IMR-90 (cell line): Measurements from ENCODE around the gene ADCYAP1R1. TPM values are rescaled to one million over a fixed set of nuclear protein-coding genes. Genes with fewer than 3 reads are reported as not detected.
A peak's percentile ranks its signal among the peaks of the same experiment; 100 is the strongest.

ENCODE experiments used
- ATAC-seq: fragments of 200-7000 bp; cut with Tn5 transposase; 2 replicates; pipeline ENCODE4 v1.9.1; 2020; ENCODE audit warnings: low read depth, mild to moderate bottlenecking, moderate library complexity
- BruUV-seq: library from RNA; stranded (reverse); fragments of 400-500 nt; replicated peaks from 2 replicates; lab custom pipeline; 2021; lab: Mats Ljungman, UMichigan
- CTCF ChIA-PET: fragments of 300-600 bp; formaldehyde crosslinking; extraction: SDS; loops from one replicate; lab custom pipeline; 2021; ENCODE audit warnings: antibody characterized with exemption; lab: Yijun Ruan, JAX
- POLR2A ChIA-PET: fragments of 300-600 bp; sonication (Branson Sonifier 250); formaldehyde crosslinking; loops from one replicate; lab custom pipeline; 2022; ENCODE audit warnings: antibody characterized with exemption; ENCODE audit not compliant: unreplicated experiment; lab: Charles Lee
- DNase-seq: peaks from one replicate; pipeline ENCODE4 v3.0.0; 2013
- H2AFZ ChIP-seq: replicated peaks from 2 replicates; pipeline ENCODE3; 2013; ENCODE audit warnings: low read length, mild to moderate bottlenecking; ENCODE audit not compliant: poor library complexity
- H2AK5ac ChIP-seq: 2 replicates; pipeline ENCODE4 v1.6.1; 2013; ENCODE audit warnings: low read depth, low read length, inconsistent platforms
- H2AK9ac ChIP-seq: replicated peaks from 2 replicates; pipeline ENCODE3; 2013; ENCODE audit warnings: mild to moderate bottlenecking, low read depth, low read length, moderate library complexity; ENCODE audit not compliant: poor library complexity
- H2BK120ac ChIP-seq: 2 replicates; pipeline ENCODE4 v1.6.1; 2013; ENCODE audit warnings: low read depth, low read length, inconsistent platforms
- H2BK15ac ChIP-seq: 3 replicates; pipeline ENCODE4 v1.6.1; 2013; ENCODE audit warnings: low read depth, low read length, inconsistent platforms
- H2BK20ac ChIP-seq: 2 replicates; pipeline ENCODE4 v1.6.1; 2013; ENCODE audit warnings: low read depth, mild to moderate bottlenecking, inconsistent platforms, low read length, moderate library complexity
- H2BK5ac ChIP-seq: 2 replicates; pipeline ENCODE4 v1.6.1; 2013; ENCODE audit warnings: mild to moderate bottlenecking, low read depth, low read length, inconsistent platforms; ENCODE audit not compliant: poor library complexity, severe bottlenecking
- H3K14ac ChIP-seq: replicated peaks from 2 replicates; pipeline ENCODE4 v1.6.1; 2013; ENCODE audit warnings: low read depth, low read length, inconsistent platforms
- H3K18ac ChIP-seq: 2 replicates; pipeline ENCODE4 v1.6.1; 2013; ENCODE audit warnings: low read depth, low read length, control low read depth
- H3K23ac ChIP-seq: 2 replicates; pipeline ENCODE4 v1.6.1; 2013; ENCODE audit warnings: low read depth, low read length, inconsistent platforms
- H3K27ac ChIP-seq: 2 replicates; pipeline ENCODE4 v1.5.1; 2013; ENCODE audit warnings: mild to moderate bottlenecking, control low read depth, low read length; ENCODE audit not compliant: insufficient read depth
- H3K27me3 ChIP-seq: 2 replicates; pipeline ENCODE4 v1.6.1; 2013; ENCODE audit warnings: low read length; ENCODE audit not compliant: control insufficient read depth, insufficient read depth
- H3K36me3 ChIP-seq: 2 replicates; pipeline ENCODE4 v1.6.1; 2013; ENCODE audit warnings: low read length, mixed read lengths; ENCODE audit not compliant: control insufficient read depth, insufficient read depth
- H3K4ac ChIP-seq: 2 replicates; pipeline ENCODE4 v1.6.1; 2013; ENCODE audit warnings: low read depth, low read length, inconsistent platforms
- H3K4me1 ChIP-seq: 2 replicates; pipeline ENCODE4 v1.6.1; 2013; ENCODE audit warnings: low read length, mixed read lengths; ENCODE audit not compliant: control insufficient read depth, insufficient read depth
- H3K4me2 ChIP-seq: 2 replicates; pipeline ENCODE4 v1.6.1; 2013; ENCODE audit warnings: low read depth, mild to moderate bottlenecking, control low read depth, low read length, moderate library complexity
- H3K4me3 ChIP-seq: 2 replicates; pipeline ENCODE4 v1.5.1; 2013; ENCODE audit warnings: low read depth, mild to moderate bottlenecking, control low read depth, low read length, moderate library complexity; ENCODE audit not compliant: insufficient read depth
- H3K56ac ChIP-seq: 2 replicates; pipeline ENCODE4 v1.6.1; 2013; ENCODE audit warnings: low read length, inconsistent platforms; ENCODE audit not compliant: insufficient read depth; ENCODE audit errors: extremely low read depth
- H3K79me1 ChIP-seq, 2 experiments: 2 replicates each; pipeline ENCODE4 v1.6.1; 2013; ENCODE audit warnings: low read length in 2 of 2, inconsistent platforms in 1 of 2, low read depth in 1 of 2
- H3K9ac ChIP-seq: 2 replicates; pipeline ENCODE4 v1.6.1; 2013; ENCODE audit warnings: low read depth, low read length, control low read depth
- H3K9me1 ChIP-seq: 2 replicates; pipeline ENCODE4 v1.6.1; 2013; ENCODE audit warnings: low read length, inconsistent platforms; ENCODE audit not compliant: insufficient read depth
- H3K9me3 ChIP-seq: 2 replicates; pipeline ENCODE4 v1.6.1; 2013; ENCODE audit warnings: low read length; ENCODE audit not compliant: control insufficient read depth, insufficient read depth
- H4K20me1 ChIP-seq: 2 replicates; pipeline ENCODE4 v1.6.1; 2013; ENCODE audit warnings: low read length, inconsistent platforms; ENCODE audit not compliant: insufficient read depth
- H4K5ac ChIP-seq: 2 replicates; pipeline ENCODE4 v1.6.1; 2013; ENCODE audit warnings: mild to moderate bottlenecking, low read depth, low read length, control low read depth
- H4K8ac ChIP-seq, 2 experiments: 2 replicates each; pipeline ENCODE4 v1.6.1; 2013; ENCODE audit warnings: low read depth in 2 of 2, low read length in 2 of 2, control low read depth in 1 of 2, inconsistent platforms in 1 of 2
- H4K91ac ChIP-seq: 2 replicates; pipeline ENCODE4 v1.6.1; 2013; ENCODE audit warnings: low read depth, low read length, inconsistent platforms; ENCODE audit not compliant: insufficient read depth
- CEBPB ChIP-seq: IDR thresholded peaks from 2 replicates; pipeline ENCODE4 v1.6.1; 2012; ENCODE audit warnings: low read depth, low read length, improper control_type of control experiment
- CHD1 ChIP-seq: IDR thresholded peaks from 2 replicates; pipeline ENCODE4 v1.6.1; 2012; ENCODE audit warnings: low read depth, low read length, improper control_type of control experiment
- CTCF ChIP-seq: conservative IDR thresholded peaks from 2 replicates; pipeline ENCODE4 v1.5.1; 2012; ENCODE audit warnings: mild to moderate bottlenecking, low read depth, low read length, improper control_type of control experiment
- ELK1 ChIP-seq: fragments of 150-350 bp; IDR thresholded peaks from 2 replicates; pipeline ENCODE4 v1.6.1; 2016; ENCODE audit warnings: low read depth, mild to moderate bottlenecking, low read length, moderate library complexity, borderline replicate concordance
- FOS ChIP-seq: fragments of 150-350 bp; IDR thresholded peaks from 2 replicates; pipeline ENCODE4 v1.6.1; 2016; ENCODE audit warnings: low read depth, low read length
- MXI1 ChIP-seq: IDR thresholded peaks from 2 replicates; pipeline ENCODE4 v1.6.1; 2012; ENCODE audit warnings: low read depth, mild to moderate bottlenecking, low read length, moderate library complexity, borderline replicate concordance
- NFE2L2 ChIP-seq: fragments of 150-350 bp; IDR thresholded peaks from 2 replicates; pipeline ENCODE4 v1.6.1; 2016; ENCODE audit warnings: low read depth, mild to moderate bottlenecking, low read length
- POLR2A ChIP-seq: IDR thresholded peaks from 2 replicates; pipeline ENCODE4 v1.6.1; 2012; ENCODE audit warnings: mild to moderate bottlenecking, low read depth, low read length
- RCOR1 ChIP-seq: IDR thresholded peaks from 2 replicates; pipeline ENCODE4 v1.6.1; 2012; ENCODE audit warnings: mild to moderate bottlenecking, low read length, improper control_type of control experiment; ENCODE audit not compliant: insufficient replicate concordance
- RFX5 ChIP-seq: IDR thresholded peaks from 2 replicates; pipeline ENCODE4 v1.8.0; 2012; ENCODE audit warnings: low read depth, mild to moderate bottlenecking, low read length, moderate library complexity
- SMC3 ChIP-seq: fragments of 150-350 bp; IDR thresholded peaks from 2 replicates; pipeline ENCODE4 v1.6.1; 2016; ENCODE audit warnings: low read depth, mild to moderate bottlenecking, antibody characterized with exemption, low read length, moderate library complexity
- USF2 ChIP-seq: fragments of 150-350 bp; IDR thresholded peaks from 2 replicates; pipeline ENCODE4 v1.6.1; 2017; ENCODE audit warnings: mild to moderate bottlenecking, antibody characterized with exemption, low read length, low read depth
- WGBS, 2 experiments: methylation state at CpG; one replicate each; pipeline versions ENCODE4 v1.1.5 to v1.1.7; 2013; ENCODE audit warnings: missing lambda C conversion rate in 2 of 2; ENCODE audit not compliant: insufficient read length in 1 of 2; ENCODE audit errors: extremely low coverage in 2 of 2; 5-methylcytosine and 5-hydroxymethylcytosine counted together
- dilution Hi-C: fragments of 300-500 bp; cut with HindIII; formaldehyde crosslinking; loops from one replicate; pipeline ENCODE4 v1.14.3; 2018; ENCODE audit warnings: low sequenced_read_pairs; ENCODE audit not compliant: unreplicated experiment
- in situ Hi-C: fragments of 300-500 bp; cut with MboI; formaldehyde crosslinking; loops from 3 replicates; pipeline ENCODE4 v1.14.3; 2019; ENCODE audit warnings: low sequenced_read_pairs, inconsistent platforms, mixed read lengths
- intact Hi-C: fragments of 100-400 bp; cut with micrococcal nuclease; formaldehyde crosslinking; loops from 2 replicates; pipeline ENCODE4 v1.10.0; 2022
- polyA plus RNA-seq, 3 experiments: library from polyadenylated mRNA; depleted of rRNA; stranded (reverse); fragments of >200 nt; gene quantifications; 2 replicates each; pipeline ENCODE4 v1.2.3, GENCODE V29; 2012; ENCODE audit warnings: low replicate concordance in 1 of 3
- total RNA-seq: library from RNA; depleted of rRNA; stranded (reverse); fragments of >200 nt; gene quantifications from 2 replicates; pipeline ENCODE4 v1.2.3, GENCODE V29; 2012

Gene ADCYAP1R1
- total and polyA plus RNA-seq, 2 of the 4 experiments (the other 2 are of a cell fraction): not detected

- no peak overlapping the region for H2BK20ac ChIP-seq
- H3K9ac ChIP-seq: no peak overlapping the region
- TF ChIP-seq CHD1: no peak
- TF ChIP-seq USF2: no peak
- no peak for TF ChIP-seq RCOR1
- no peak for TF ChIP-seq FOS
- no peak for TF ChIP-seq NFE2L2
- TF ChIP-seq RFX5: no peak
- TF ChIP-seq SMC3: no peak
- TF ChIP-seq POLR2A: no peak
- no peak for TF ChIP-seq MXI1
- no peak for TF ChIP-seq CEBPB
- no peak for TF ChIP-seq CTCF
- no peak for TF ChIP-seq ELK1
- H3K79me1 ChIP-seq: no peaks in the 10 kb centered on the region
- ATAC-seq: no peak
- POLR2A ChIA-PET: no interaction called here
- H4K91ac ChIP-seq: no peak overlapping the region
- H3K4me1 ChIP-seq: no peaks in the 10 kb centered on the region
- no peak overlapping the region for H3K23ac ChIP-seq
- no peak for DNase-seq
- H3K9me1 ChIP-seq: no peaks in the 10 kb centered on the region
- no peak overlapping the region for H3K18ac ChIP-seq
- no peak overlapping the region for H2BK5ac ChIP-seq
- H2AK5ac ChIP-seq: no peak overlapping the region
- 40% methylated on average over 1 of the region's 5 CpGs; no CpG with 5 or more reads in 1 of the 2 experiments for WGBS, 2 experiments
- H3K56ac ChIP-seq: no peak overlapping the region
- peak overlapping the region; percentile 6 for H2AFZ ChIP-seq
- dilution Hi-C loops (no loop called here), in situ Hi-C loops (no loop called here), intact Hi-C loops (no loop called here)
- H2AK9ac ChIP-seq: no peak overlapping the region
- peaks cover 10% of the 10 kb centered on the region; the same call in 1 of the 2 replicates for H3K27me3 ChIP-seq
- CTCF ChIA-PET: no interaction called here
- H4K5ac ChIP-seq: no peak overlapping the region
- H3K4ac ChIP-seq: no peak overlapping the region
- no peak overlapping the region for H4K8ac ChIP-seq
- no peak overlapping the region for H2BK120ac ChIP-seq
- no peaks in the 10 kb centered on the region for H4K20me1 ChIP-seq
- no peaks in the 10 kb centered on the region for H3K9me3 ChIP-seq
- H3K14ac ChIP-seq: no peak overlapping the region
- BruUV-seq: no TSS peak
- H3K36me3 ChIP-seq: no peaks in the 10 kb centered on the region
- H3K4me2 ChIP-seq: no peak overlapping the region
- H3K27ac ChIP-seq: no peak overlapping the region
- H2BK15ac ChIP-seq: no peak overlapping the region
- H3K4me3 ChIP-seq: no peak overlapping the region
These were observed 9.1 kb downstream of the ADCYAP1R1 start for GRCh38 chr7:31061185-31061584.
